NCI-H526 treated with DMSO at 0.1 percent for 48 hours (cell line): ENCODE data around the gene NFKBIE.
"Not testable (repeated sequence)": the region's sequence is repeated elsewhere in the genome, so short reads cannot be mapped to it uniquely, and the experiment has no call there.

Experiments used
- DNase-seq: peaks from one replicate; lab custom pipeline; 2025; lab: John Stamatoyannopoulos, UW

The NFKBIE gene, protein sequence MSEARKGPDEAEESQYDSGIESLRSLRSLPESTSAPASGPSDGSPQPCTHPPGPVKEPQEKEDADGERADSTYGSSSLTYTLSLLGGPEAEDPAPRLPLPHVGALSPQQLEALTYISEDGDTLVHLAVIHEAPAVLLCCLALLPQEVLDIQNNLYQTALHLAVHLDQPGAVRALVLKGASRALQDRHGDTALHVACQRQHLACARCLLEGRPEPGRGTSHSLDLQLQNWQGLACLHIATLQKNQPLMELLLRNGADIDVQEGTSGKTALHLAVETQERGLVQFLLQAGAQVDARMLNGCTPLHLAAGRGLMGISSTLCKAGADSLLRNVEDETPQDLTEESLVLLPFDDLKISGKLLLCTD

DNA sequence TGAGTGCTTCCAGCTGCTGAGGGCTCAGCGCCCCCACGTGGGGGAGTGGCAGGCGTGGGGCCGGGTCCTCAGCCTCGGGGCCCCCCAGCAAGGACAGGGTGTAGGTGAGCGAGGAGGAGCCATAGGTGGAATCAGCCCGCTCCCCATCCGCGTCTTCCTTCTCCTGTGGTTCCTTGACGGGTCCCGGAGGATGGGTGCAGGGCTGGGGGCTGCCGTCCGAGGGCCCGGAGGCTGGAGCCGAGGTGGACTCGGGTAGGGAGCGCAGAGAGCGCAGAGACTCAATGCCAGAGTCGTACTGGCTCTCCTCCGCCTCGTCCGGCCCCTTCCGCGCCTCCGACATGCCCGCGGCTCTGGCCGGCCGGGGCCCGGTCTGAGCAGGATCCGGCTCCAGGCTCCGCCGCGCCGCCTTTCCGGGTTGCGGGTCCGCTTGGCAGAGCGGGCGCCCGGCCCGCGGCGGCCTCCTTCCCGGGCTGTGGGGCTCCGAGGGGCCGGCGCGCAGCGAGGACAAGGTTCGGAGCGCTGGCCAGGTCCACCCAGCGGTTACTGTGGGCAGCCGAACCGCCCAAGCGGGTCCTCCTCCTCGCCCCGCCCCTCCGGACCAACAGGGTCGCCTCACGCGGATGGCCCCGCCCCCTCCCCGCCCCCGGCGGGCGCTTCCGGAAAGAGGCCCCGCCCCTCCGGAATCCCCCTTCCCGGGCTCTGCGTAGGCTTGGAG is at the start of gene NFKBIE:
TSS of gene NFKBIE (minus strand) at position 545 of the 715 bp plus-strand sequence. CDS start at position 340, 205 bp downstream.
- peak; percentile 81 for DNase-seq

DNA sequence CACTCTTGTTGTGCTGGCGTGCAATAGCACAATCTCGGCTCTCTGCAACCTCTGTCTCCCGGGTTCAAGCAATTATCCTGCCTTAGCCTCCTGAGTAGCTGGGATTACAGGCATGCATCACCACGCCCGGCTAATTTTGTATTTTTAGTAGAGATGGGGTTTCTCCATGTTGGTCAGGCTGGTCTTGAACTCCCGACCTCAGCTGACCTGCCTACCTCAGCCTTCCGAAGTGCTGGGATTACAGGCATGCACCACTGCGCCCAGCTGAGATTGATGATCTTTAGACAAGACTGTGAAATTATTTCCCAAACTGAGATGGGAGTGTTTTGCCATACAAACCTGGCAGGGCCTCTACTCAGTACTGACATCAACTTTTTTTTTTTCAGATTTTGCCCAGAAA is 49.3 kb upstream of the NFKBIE start:
- not testable (repeated sequence) for DNase-seq

DNA sequence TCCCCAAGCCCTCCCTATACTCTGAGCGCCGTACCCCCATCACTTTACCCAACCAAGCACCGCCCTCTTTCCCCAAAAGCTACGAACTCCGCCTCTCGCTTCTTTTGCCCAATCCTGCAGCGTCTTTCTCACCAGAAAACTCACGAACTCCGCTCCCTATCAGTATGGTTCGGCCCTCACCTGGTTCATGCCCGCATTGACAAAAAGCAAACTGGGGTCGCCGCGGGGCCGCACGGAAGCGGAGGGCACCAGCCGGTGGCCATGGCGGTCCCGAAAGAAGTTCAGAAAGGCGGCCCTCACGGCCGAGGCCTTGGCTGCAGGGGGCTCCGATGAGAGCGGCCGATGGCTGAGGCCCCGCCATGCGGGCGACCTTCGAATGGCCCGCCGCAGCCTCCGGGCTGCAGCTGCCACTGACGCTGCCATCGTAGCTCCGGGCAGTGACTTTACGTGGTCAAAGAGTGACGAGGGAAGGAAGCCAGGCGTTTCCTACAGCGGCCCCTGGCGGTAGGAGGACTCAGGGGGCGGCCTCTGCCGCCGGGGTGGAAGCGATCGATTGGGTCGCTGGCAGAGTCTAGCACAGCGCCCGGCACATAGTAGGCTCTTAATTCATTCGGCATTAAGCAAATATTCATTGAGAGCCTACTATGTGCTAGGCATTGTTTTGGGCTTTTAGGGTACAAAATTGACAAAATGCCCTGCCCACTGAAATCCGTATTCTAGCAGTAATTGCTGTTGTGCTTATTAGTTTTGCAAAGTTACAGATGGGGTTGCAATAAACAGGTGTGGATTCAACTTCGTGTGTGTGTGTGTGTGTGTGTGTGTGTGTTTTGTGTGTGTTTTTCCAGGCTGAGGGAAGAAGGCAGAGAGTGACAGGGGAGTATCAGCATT is 47.8 kb upstream of the NFKBIE start, which contains the start of gene AARS2:
TSS of gene AARS2 (minus strand) at position 447 of the 888 bp plus-strand sequence. CDS start at position 423, 24 bp downstream.
- peak; percentile 72 for DNase-seq

DNA sequence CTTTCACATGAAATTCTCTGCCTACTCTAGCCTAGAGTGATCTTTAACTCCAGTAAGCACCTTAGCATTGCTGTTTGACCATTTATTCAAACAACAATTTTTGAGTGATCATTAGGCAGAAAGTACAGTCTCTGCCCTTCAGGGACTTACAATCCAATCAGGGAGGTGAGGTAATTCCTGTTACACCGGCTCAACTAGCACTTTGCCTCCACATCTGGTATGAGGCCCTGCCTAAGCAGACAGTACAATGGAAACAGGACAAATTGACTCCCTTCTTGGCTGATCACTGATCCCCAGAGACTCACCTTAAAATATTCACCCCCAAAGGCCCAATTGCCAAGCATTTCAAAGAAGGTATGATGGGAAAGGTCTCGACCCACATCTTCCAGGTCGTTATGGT is 46.4 kb upstream of the NFKBIE start:
- no peak for DNase-seq

DNA sequence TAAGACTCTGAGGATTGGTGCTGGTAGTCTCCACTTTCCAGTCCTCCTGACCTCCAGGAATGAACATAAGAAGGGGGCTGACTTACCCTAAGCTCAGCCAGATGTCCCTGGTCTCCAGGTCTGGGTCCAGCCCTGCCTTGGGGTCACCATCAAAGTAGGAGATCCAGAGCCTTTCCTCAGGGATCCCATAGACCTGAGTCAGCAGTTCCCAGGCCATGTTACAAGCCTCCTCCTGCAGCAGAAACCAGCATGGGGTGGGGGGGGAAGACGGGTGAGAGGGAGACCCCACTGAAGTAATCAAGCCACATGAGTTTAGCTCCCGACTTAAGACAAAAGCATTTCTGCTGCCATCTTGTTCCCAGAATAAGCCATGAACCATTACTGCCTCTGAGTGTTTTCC is 46.0 kb upstream of the NFKBIE start:
- no peak for DNase-seq

DNA sequence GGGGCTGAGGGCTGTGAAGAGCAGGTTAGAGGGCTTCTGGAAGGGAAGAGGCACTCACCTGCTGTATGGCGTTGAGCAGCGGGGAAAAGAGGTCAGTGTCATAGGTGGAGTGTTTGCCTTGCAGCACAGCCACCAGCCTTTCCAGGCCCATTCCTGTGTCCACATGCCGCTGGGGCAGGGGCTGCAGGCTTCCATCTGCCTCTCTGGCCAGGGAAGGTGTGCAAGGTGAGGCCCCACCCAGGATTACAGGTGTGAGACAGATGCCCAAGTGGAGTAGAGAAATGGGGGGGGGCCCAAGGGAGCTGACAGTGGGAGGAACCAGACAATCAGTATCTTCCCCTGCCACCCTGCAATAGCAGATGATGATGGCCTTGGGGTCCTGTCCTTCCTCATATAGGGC is 44.9 kb upstream of the NFKBIE start:
- no peak for DNase-seq

DNA sequence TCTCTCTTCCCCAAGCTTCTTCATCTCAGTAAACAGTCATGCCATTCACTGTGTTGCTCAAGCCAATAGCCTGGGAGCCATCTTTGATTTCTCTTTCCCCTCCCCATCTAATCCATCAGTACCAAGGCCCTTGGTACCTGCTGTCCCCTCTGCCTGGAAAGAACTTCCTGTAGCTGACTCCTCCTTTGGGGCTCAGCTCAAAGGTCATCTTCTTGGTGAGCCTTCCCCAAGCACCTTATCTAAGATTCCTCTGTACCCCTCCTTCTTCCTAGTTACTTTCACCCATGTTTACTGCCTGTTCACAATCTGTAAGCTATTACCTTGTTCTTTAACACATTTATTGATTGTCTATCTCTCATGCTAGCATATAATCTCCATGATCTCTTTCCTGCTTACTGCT is 44.3 kb upstream of the NFKBIE start:
- DNase-seq = no peak

DNA sequence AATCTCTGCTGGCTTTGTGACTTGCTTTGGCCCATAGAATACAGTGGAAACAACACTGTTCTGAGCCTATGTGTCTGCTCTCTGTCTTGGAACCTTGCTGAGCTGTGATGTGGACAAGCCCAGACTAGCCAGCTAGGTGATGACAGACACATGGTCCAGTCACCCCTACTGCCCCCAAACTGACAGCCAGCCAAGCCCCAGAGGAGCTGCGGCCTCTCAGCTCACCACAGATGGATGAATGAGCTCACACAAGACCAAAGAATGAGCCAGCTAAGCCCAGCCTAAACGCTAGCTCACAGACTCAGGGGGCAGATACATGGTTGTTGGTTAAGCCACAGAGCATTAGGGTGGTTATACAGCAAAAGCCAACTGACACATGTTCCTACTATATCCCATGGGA is 43.7 kb upstream of the NFKBIE start:
- no peak for DNase-seq

DNA sequence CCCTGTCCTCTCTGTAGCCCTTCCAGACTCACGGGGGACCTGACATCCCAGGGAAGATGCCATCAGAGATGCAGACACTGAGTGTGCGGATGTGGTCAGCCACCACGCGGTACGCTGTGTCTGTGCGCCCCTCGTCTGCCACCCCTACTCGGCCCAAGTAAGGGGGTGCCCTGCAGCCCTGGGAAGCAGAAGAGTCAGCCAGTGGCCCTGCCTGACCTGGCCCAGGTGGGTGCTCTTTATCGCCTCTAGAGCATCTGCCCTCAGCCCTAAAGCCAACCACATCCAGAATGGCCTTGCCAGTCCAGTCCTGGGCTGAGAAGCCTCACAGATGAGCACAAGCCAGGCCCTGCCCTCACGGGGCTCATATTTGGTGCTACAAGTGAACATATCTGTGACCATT is 41.9 kb upstream of the NFKBIE start:
- DNase-seq = no peak

DNA sequence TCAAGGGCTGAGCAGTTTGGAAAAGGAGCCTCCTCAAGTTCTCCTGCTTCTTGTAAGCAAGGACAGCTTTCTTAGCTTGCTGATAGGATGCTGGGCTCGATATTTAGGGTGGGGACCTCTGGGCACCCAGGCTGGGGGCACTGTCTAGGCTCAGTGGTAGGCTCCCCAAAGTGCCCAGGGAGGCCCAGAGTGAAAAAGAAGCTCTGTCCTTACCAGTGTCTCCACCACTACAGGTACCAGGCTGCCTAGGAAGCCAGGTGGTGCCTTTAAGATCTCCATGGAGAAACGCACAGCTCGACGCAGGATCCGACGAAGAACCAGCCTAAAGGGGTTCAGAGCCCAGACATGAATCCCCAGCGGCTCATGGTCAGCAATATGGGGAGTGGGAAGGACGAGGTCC is 41.4 kb upstream of the NFKBIE start:
- no peak for DNase-seq

DNA sequence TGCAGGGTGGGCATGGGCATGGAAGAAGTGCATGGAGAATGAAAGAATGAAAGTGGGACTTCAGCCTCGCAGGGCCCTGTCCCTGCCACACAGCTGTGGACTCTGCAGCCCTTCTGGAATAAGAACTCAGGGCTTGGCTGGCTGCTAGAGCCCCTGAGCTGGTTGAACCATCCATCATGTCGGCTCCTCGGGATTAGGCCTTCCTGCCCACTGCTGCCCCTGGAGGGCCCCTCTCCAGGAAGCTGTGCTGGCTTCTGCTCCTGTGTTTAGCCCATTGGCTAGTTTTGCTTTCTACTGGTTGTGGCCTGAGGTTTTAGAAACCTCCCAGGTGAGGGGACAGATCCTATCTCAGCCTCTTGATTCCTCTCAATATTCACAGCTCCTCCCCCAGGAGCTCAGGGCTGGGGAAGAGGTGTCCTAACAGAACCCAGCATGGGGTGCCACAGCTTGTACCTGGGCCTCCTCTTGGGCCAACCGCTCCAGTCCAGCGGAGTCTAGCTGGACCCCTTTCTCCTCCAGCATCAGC is 39.9 kb upstream of the NFKBIE start:
- no peak for DNase-seq

DNA sequence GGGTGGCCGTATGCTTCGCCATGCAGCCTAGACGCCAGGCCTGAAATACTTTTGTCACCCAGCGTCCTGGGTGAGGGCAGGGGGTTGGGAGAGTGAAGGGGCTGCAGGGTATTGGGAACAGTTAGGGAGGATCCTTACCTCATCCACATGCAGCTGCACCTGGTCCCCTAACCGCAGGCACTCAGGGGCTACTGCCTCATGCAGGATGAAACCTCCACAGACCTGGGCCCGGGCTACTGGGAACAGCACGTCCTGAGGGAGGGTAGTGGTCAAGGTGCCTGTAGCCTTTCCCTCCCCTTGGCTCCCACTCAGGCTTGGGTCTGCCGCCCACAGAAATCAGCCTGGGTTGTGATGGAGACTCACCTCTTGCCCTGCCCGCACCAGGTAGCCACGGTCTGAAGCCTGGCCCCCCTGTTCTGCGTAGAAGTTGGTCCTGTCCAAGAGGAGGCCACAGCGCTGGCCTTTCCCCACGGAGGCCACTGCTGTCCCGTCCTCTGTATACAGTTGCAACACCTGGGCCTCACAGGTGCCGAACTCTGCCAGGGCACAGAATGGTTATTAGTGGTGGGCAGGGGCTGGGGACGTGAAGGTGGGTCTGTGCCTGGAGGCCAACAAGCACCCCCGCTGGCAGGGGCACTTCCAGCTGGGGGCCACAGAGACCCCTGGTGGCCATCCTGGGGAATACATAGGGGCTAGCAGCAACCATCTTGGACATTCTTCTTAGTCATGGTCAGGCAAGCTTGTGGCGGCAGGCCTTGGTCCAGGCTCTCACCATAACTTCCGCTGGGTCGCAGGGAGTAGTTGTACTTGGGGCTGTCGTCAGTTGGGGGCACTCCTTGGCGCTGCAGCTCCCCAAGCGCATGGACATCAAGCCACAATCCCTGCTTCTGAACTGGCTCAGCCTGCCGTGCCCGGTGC is 39.2 kb upstream of the NFKBIE start:
- no peak for DNase-seq

DNA sequence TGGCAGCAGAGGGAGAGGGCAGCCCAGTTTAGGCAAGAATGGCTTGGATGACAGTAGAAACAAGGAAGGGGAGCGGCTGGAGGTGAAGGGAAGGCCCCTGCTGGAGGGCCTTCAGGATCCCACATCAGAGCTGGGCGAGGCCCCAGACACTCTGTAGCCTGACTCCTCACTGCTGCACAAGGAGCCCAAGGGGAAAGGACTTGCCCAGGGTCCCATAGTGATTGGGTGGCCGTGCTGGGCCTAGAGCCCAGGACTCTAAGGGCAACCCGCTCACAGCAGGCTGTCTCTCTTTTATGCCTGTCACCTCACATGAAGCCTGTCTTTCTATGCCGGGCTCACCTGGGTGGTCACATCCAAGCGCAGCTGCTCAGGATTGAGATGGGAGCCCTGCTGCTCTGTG is 38.5 kb upstream of the NFKBIE start:
- no peak for DNase-seq

DNA sequence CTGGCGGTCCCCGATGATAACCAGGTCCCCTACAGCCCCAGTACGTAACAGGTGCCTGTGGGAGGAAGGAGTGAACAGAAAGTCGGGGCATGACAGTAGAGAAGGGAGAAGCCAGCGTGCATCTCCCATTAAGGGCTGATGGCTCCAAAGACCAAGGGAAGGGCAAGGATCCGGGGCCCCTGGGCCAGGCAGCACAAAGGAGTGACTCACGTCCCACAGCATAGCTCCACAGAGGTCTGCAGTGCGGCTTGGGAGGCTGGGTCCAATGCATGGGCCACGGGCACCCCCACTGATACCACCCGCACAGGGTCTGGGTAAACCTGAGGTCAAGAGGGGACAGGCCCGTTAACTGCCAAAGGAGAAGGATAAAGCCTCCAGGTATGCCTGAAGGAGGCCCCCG is 37.5 kb upstream of the NFKBIE start:
- DNase-seq = no peak

DNA sequence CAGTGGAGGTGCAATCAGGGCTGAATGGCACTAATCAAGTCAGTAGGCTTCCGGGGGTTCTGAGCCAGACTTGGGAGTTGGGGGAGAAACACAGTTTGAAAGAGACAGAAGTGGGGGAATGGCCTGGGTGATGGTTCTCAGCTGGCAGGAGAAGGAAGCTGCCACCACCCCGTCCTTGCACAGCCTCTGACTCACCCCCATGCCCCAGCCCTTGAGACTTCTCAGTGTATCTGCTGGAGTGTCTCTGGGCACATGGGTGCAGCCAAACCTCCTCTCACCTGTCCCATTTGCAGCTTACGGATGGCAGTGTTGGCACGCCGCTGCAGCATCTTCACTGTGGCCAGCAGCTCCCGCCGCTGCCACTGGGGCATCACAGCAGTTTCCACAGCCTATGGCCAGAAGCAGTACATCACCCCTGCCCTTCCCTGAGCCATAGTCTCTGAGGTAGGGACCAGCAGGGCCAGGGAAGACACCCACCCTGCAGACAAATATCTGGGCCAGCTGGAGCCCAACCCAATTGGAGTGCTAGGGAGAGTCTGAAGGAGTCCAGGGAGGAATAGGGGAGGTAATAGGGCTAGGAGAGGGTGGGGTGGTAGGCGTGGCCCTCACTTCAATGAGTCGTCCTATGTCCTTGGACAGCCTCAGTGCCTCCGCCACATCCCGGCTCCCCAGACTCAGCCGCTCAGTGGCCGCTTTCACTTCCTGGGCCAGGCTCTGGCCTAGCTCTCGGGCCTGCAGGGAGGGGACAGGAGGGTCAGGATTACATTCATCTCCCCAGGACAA is 36.6 kb upstream of the NFKBIE start:
- no peak for DNase-seq

DNA sequence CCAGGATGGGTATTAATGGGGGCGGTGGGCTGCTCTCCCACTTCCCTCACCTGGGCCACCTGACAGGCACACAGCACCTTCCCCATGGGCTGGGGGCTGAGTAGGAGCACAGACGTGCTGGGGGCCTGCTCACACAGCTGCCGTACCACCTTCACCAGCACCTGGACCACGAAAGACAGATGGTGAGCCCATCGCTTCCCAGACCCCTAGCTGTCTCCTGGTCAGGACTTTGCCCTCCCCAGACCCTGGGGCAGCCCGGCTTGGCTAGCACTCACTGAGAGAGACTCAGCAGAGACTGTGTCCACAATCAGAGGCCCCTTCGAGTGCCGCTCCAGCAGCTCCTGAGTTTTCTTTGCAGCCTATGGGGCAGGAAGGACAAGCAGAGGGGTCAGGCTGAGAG is 35.8 kb upstream of the NFKBIE start:
- no peak for DNase-seq

DNA sequence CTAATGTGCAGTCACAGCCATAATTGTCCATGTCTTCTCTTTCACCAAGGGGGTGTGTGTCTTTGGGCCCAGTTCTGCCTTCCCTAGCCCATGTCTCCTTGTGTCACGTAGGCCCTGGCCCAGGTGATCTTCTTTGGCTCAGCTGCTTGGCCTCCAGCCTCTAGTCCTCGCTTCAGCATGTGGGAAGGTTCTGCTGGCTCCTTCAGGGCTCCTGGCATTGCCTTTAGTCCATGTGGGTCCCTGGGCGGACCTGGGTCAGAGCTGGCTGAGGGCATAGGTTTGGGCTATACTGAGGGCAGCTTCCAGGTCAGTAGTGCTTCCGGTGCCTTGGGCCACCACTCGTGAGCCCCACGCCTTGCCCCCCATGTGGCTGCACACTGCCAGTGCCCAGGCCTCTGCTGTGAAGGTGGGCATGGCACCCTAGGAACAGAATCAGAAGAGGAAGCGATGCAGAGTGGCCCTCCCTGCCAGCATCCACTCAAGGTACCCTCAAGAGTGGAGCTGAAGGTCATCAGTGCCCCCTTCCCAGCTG is 35.0 kb upstream of the NFKBIE start:
- no peak for DNase-seq

DNA sequence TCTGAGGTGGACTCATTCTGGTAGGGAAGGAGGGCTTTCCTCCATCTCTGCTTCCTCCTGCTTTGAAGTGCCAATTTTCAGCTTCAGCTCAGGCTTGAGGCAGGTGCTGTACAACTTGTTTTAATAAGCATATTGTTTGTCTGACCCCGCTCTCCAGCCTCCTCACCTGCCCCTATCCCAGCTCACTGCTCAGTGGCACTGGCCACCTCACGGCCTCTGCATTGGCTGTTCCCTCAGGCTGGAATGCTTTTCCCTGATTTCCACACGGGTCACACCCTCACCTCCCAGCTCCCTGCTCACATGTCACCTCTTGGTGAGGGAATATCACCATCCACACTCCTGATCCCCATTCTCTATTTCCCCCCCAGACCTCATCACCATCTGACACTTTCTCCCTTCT is 33.5 kb upstream of the NFKBIE start:
- DNase-seq = no peak

DNA sequence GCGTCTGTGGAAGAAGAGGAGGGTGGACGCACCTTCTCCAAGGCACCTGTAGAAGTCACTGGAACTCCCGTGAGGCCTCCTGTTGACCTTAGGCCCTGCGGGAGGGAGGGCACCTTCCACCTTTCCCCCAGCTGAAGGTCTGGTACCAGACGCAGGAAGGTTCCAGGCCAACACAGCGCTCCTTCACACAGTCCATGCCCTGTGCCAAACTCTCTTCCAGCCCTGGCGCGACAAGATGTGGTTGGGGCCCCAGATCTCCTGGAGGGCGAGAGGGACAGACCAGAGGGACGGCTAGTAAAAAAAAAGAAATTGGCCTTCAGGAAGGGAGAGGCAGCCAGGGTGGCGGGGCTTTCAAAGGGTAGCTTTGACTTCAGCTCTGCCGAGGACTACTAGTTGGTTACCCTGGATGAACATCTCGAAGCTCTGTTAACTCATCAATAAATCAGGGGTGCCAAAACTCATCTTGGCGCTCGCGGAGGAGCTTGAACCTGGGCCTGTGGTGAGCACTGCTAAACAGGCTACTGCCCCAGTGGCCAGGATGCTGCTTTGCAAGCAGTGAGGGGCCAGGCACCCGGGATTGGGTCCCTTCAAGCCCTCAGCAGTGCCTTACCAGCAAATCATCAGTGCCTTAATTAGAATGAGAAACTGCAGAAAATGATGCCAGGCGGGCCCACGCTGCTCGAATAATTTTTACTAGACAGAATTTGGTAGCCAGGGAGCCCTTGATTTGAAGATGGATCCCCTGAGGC is 32.9 kb upstream of the NFKBIE start:
- no peak for DNase-seq
